HG03175 (cell line): ENCODE results near the gene MMAA.

Experiments
- ATAC-seq: cut with Tn5 transposase; IDR thresholded peaks from one replicate; pipeline ENCODE4 v1.9.1; 2021; ENCODE audit warnings: mild to moderate bottlenecking, moderate library complexity; ENCODE audit not compliant: unreplicated experiment

MMAA gene

DNA sequence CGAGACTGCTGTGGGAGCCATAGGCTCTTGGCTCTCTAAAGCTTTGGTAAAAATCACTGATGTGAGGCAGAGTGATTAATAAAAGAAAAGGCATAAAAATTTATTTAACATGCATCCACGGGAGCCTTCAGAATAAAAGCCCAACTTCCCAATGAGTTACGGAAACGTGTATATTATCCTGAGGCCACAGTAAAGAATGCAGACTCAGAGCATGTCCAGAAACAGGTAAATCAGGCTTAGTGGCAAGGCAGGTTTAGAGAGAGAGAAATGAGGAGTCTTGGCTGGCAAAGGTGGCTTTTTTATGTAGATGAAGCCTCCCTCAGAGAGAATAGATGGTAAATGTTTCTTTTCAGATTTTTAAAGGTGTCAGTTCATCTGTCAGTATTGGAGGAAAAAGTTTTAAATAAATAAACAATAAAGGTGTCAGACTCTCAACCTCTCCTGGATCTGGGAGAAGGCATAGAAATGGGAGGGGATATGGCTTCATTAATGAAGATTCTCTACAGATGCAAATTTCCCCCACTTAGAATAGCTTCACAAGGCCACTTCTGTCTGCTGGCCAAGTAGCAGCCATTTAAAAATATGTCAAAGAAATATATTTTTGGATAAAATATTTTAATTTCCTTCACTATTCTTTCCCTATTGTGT is 84.8 kb downstream of the MMAA start:
- ATAC-seq, result no peak

GRCh38 chr4:145709336-145709735 is 90.2 kb downstream of the MMAA start:
- no peak for ATAC-seq
